SK-N-SH treated with all-trans-retinoic acid at 6 μM for 48 hours (cell line): Measurements from ENCODE around the gene PAXIP1.

Experiments
- ATAC-seq: fragments of 200-7000 bp; cut with Tn5 transposase; 3 replicates; pipeline ENCODE4 v1.9.1; 2020; ENCODE audit warnings: mild to moderate bottlenecking, moderate library complexity
- ARNTL ChIP-seq: fragments of 450-650 bp; formaldehyde crosslinking; IDR thresholded peaks from 2 replicates; pipeline ENCODE4 v1.5.0; 2020; ENCODE audit warnings: low read depth, mild to moderate bottlenecking, moderate library complexity, borderline replicate concordance
- BACH2 ChIP-seq: fragments of 250-450 bp; sonication (Bioruptor Pico); IDR thresholded peaks from 2 replicates; pipeline ENCODE4 v1.9.0; 2021; ENCODE audit warnings: mild to moderate bottlenecking, borderline replicate concordance
- CREB5 ChIP-seq: fragments of 250-450 bp; sonication (Bioruptor Pico); IDR thresholded peaks from 2 replicates; pipeline ENCODE4 v1.5.1; 2020; ENCODE audit warnings: low read depth, mild to moderate bottlenecking, moderate library complexity
- CSDC2 ChIP-seq: fragments of 250-450 bp; sonication (Bioruptor Pico); IDR thresholded peaks from 2 replicates; pipeline ENCODE4 v1.5.0; 2020; ENCODE audit warnings: mild to moderate bottlenecking, moderate library complexity
- CSRNP3 ChIP-seq: fragments of 250-450 bp; sonication (Bioruptor Pico); IDR thresholded peaks from 2 replicates; pipeline ENCODE4 v1.5.1; 2021; ENCODE audit warnings: mild to moderate bottlenecking, moderate library complexity
- ESRRG ChIP-seq: fragments of 250-450 bp; sonication (Bioruptor Pico); IDR thresholded peaks from 2 replicates; pipeline ENCODE4 v1.6.1; 2021; ENCODE audit warnings: mild to moderate bottlenecking
- GLIS3 ChIP-seq: fragments of 250-450 bp; sonication (Bioruptor Pico); IDR thresholded peaks from 2 replicates; pipeline ENCODE4 v1.5.0; 2020; ENCODE audit warnings: mild to moderate bottlenecking, moderate library complexity
- OSR1 ChIP-seq: fragments of 250-450 bp; sonication (Bioruptor Pico); IDR thresholded peaks from 2 replicates; pipeline ENCODE4 v1.8.0; 2022; ENCODE audit warnings: moderate library complexity, mild to moderate bottlenecking, inconsistent platforms
- PATZ1 ChIP-seq: fragments of 250-450 bp; sonication (Bioruptor Pico); IDR thresholded peaks from 2 replicates; pipeline ENCODE4 v1.8.0; 2020; ENCODE audit warnings: mild to moderate bottlenecking, moderate library complexity, borderline replicate concordance
- POU6F1 ChIP-seq: fragments of 250-450 bp; sonication (Bioruptor Pico); IDR thresholded peaks from 2 replicates; pipeline ENCODE4 v1.8.0; 2021; ENCODE audit warnings: low read depth, mild to moderate bottlenecking, moderate library complexity, borderline replicate concordance
- PPARA ChIP-seq: fragments of 250-450 bp; sonication (Bioruptor Pico); IDR thresholded peaks from 2 replicates; pipeline ENCODE4 v1.5.0; 2020; ENCODE audit warnings: mild to moderate bottlenecking, borderline replicate concordance
- RARB ChIP-seq: fragments of 250-450 bp; sonication (Bioruptor Pico); IDR thresholded peaks from 2 replicates; pipeline ENCODE4 v1.8.0; 2021; ENCODE audit warnings: mild to moderate bottlenecking, moderate library complexity
- SNAI2 ChIP-seq: fragments of 250-450 bp; sonication (Bioruptor Pico); IDR thresholded peaks from 2 replicates; pipeline ENCODE4 v1.5.0; 2020; ENCODE audit warnings: mild to moderate bottlenecking, moderate library complexity
- TCF4 ChIP-seq: fragments of 250-450 bp; sonication (Bioruptor Pico); IDR thresholded peaks from 2 replicates; pipeline ENCODE4 v1.8.0; 2021; ENCODE audit warnings: mild to moderate bottlenecking, moderate library complexity, borderline replicate concordance
- TOX ChIP-seq: fragments of 250-450 bp; sonication (Bioruptor Pico); IDR thresholded peaks from 2 replicates; pipeline ENCODE4 v1.8.0; 2021; ENCODE audit warnings: mild to moderate bottlenecking, moderate library complexity, borderline replicate concordance
- ZC3H10 ChIP-seq: fragments of 250-450 bp; sonication (Bioruptor Pico); IDR thresholded peaks from 2 replicates; pipeline ENCODE4 v1.5.1; 2021; ENCODE audit warnings: mild to moderate bottlenecking, moderate library complexity
- ZFP3 ChIP-seq: fragments of 250-450 bp; sonication (Bioruptor Pico); IDR thresholded peaks from 2 replicates; pipeline ENCODE4 v1.5.0; 2020; ENCODE audit warnings: mild to moderate bottlenecking, moderate library complexity
- ZFP30 ChIP-seq: fragments of 450-650 bp; formaldehyde crosslinking; IDR thresholded peaks from 2 replicates; pipeline ENCODE4 v1.5.0; 2022; ENCODE audit warnings: mild to moderate bottlenecking, moderate library complexity
- ZNF565 ChIP-seq: fragments of 450-650 bp; formaldehyde crosslinking; conservative IDR thresholded peaks from 2 replicates; pipeline ENCODE4 v1.5.0; 2020; ENCODE audit warnings: low read depth, mild to moderate bottlenecking, moderate library complexity
- ZNF70 ChIP-seq: fragments of 450-650 bp; formaldehyde crosslinking; IDR thresholded peaks from 2 replicates; pipeline ENCODE4 v1.5.0; 2020; ENCODE audit warnings: mild to moderate bottlenecking, moderate library complexity
- ZNF8 ChIP-seq: fragments of 450-650 bp; formaldehyde crosslinking; IDR thresholded peaks from 2 replicates; pipeline ENCODE4 v1.5.0; 2020; ENCODE audit warnings: mild to moderate bottlenecking, moderate library complexity

PAXIP1 gene

GRCh38 chr7:154917808-154918160 is 85.1 kb downstream of the PAXIP1 start:
- no peak for TF ChIP-seq ZC3H10 (CRISPR knock-in tag)
- ATAC-seq: no peak

- no peak for ATAC-seq
- TF ChIP-seq ZFP30 (CRISPR knock-in tag): no peak
- TF ChIP-seq CSDC2 (CRISPR knock-in tag): no peak
- no peak for TF ChIP-seq PPARA (CRISPR knock-in tag)
- no peak for TF ChIP-seq GLIS3
- no peak for TF ChIP-seq ESRRG (CRISPR knock-in tag)
- TF ChIP-seq TOX: no peak
- no peak for TF ChIP-seq POU6F1 (CRISPR knock-in tag)
- TF ChIP-seq OSR1 (CRISPR knock-in tag): no peak
These were observed 85.8 kb downstream of the PAXIP1 start for GRCh38 chr7:154916856-154917807.

GRCh38 chr7:154916381-154916780 is 86.5 kb downstream of the PAXIP1 start:
- TF ChIP-seq ZNF8 (CRISPR knock-in tag) (no peak), TCF4 (CRISPR knock-in tag) (no peak), CREB5 (CRISPR knock-in tag) (no peak), GLIS3 (no peak), BACH2 (no peak), ZNF565 (CRISPR knock-in tag) (no peak), SNAI2 (CRISPR knock-in tag) (no peak), ZC3H10 (CRISPR knock-in tag) (no peak), ESRRG (CRISPR knock-in tag) (no peak), PPARA (CRISPR knock-in tag) (no peak), RARB (no peak), ARNTL (CRISPR knock-in tag) (no peak), CSRNP3 (CRISPR knock-in tag) (no peak), TOX (no peak), POU6F1 (CRISPR knock-in tag) (no peak), ZNF70 (CRISPR knock-in tag) (no peak), PATZ1 (CRISPR knock-in tag) (no peak), OSR1 (CRISPR knock-in tag) (no peak)
- ATAC-seq: no peak

- no peak for ATAC-seq
These were observed 87.3 kb downstream of the PAXIP1 start for GRCh38 chr7:154915600-154915999.

More at GRCh38 chr7:154915600-154915999, 87.3 kb downstream of the PAXIP1 start:
- TF ChIP-seq CREB5 (CRISPR knock-in tag): no peak
- no peak for TF ChIP-seq TOX
- no peak for TF ChIP-seq ZFP3 (CRISPR knock-in tag)
- TF ChIP-seq POU6F1 (CRISPR knock-in tag): no peak
- TF ChIP-seq CSDC2 (CRISPR knock-in tag): no peak
- no peak for TF ChIP-seq ZNF8 (CRISPR knock-in tag)
- TF ChIP-seq BACH2: no peak
- no peak for TF ChIP-seq CSRNP3 (CRISPR knock-in tag)
- TF ChIP-seq ZNF565 (CRISPR knock-in tag): no peak
- TF ChIP-seq ZNF70 (CRISPR knock-in tag): no peak
